DOHH2 (cell line): ENCODE measurements around the gene BCL2.

Source experiments
- CTCF ChIP-seq: fragments of 200-600 bp; sonication (generic); IDR thresholded peaks from one replicate; pipeline ENCODE4 v1.5.1; 2014; ENCODE audit warnings: antibody characterized with exemption, mild to moderate bottlenecking, low read depth, low read length; ENCODE audit not compliant: poor library complexity, severe bottlenecking
- EZH2phosphoT487 ChIP-seq: fragments of 200-600 bp; sonication (generic); IDR thresholded peaks from 2 replicates; pipeline ENCODE4 v1.6.1; 2017; ENCODE audit warnings: borderline replicate concordance, mild to moderate bottlenecking, antibody characterized with exemption, low read length, moderate library complexity, mixed read lengths

- TF ChIP-seq CTCF = no peak
- TF ChIP-seq EZH2phosphoT487 = no peak
Measured at GRCh38 chr18:63272638-63273037, 46.9 kb downstream of the BCL2 start.
